ENCODE results near the gene DPP10. TPM values are rescaled to one million over a fixed set of nuclear protein-coding genes. Genes with fewer than 3 reads are reported as not detected.

The DPP10 gene
- total RNA-seq, 2 experiments from 2014 or later, result not detected

GRCh38 chr2:115574667-115575066, 1132.2 kb downstream of the DPP10 start:
- no peak for ATAC-seq (ENCODE audit: low read depth)
- Mint-ChIP-seq H3K36me3 (no peaks in the 10 kb centered on the region), H3K27ac (no peak overlapping the region), H3K4me3 (no peak overlapping the region), H3K27me3 (no peaks in the 10 kb centered on the region), H3K9me3 (peaks cover 9% of the 10 kb centered on the region), H3K4me1 (no peaks in the 10 kb centered on the region)
- no peak for DNase-seq
- POLR2A ChIA-PET, result no interaction called here

GRCh38 chr2:115580784-115581183, 1138.3 kb downstream of the DPP10 start:
- POLR2A ChIA-PET, result no interaction called here
- ATAC-seq (ENCODE audit: low read depth), result no peak
- Mint-ChIP-seq H3K9me3 (peaks cover 14% of the 10 kb centered on the region), H3K4me1 (no peaks in the 10 kb centered on the region), H3K27me3 (no peaks in the 10 kb centered on the region), H3K36me3 (no peaks in the 10 kb centered on the region), H3K4me3 (no peak overlapping the region), H3K27ac (no peak overlapping the region)
- DNase-seq, result no peak

- H3K27me3 Mint-ChIP-seq, result no peaks in the 10 kb centered on the region
- POLR2A ChIA-PET, result no interaction called here
Observed at GRCh38 chr2:115584507-115584906, 1142.1 kb downstream of the DPP10 start.

GRCh38 chr2:115596659-115597375, 1154.4 kb downstream of the DPP10 start:
- Mint-ChIP-seq H3K4me3 (no peak overlapping the region), H3K36me3 (no peaks in the 10 kb centered on the region), H3K27me3 (no peaks in the 10 kb centered on the region), H3K27ac (no peak overlapping the region), H3K9me3 (peaks cover 5% of the 10 kb centered on the region), H3K4me1 (no peaks in the 10 kb centered on the region)
- POLR2A ChIA-PET, result no interaction called here
- no peak for ATAC-seq (ENCODE audit: low read depth)
- no peak for DNase-seq

More at GRCh38 chr2:115584507-115584906, 1142.1 kb downstream of the DPP10 start:
- H3K36me3 Mint-ChIP-seq, result no peaks in the 10 kb centered on the region
- H3K9me3 Mint-ChIP-seq, result peaks cover 14% of the 10 kb centered on the region
- H3K4me3 Mint-ChIP-seq, result no peak overlapping the region
- no peak overlapping the region for H3K27ac Mint-ChIP-seq
- no peak for DNase-seq
- no peak for ATAC-seq (ENCODE audit: low read depth)
- H3K4me1 Mint-ChIP-seq, result no peaks in the 10 kb centered on the region

- Mint-ChIP-seq H3K4me3 (no peak overlapping the region), H3K27ac (no peak overlapping the region), H3K4me1 (no peaks in the 10 kb centered on the region), H3K36me3 (no peaks in the 10 kb centered on the region), H3K27me3 (no peaks in the 10 kb centered on the region), H3K9me3 (peaks cover 2% of the 10 kb centered on the region)
- POLR2A ChIA-PET, result no interaction called here
- no peak for DNase-seq
- ATAC-seq (ENCODE audit: low read depth), result no peak
Observed at GRCh38 chr2:115603285-115603684, 1160.8 kb downstream of the DPP10 start.

GRCh38 chr2:115606350-115606749, 1163.9 kb downstream of the DPP10 start:
- POLR2A ChIA-PET, result no interaction called here
- Mint-ChIP-seq H3K4me1 (no peaks in the 10 kb centered on the region), H3K27ac (no peak overlapping the region), H3K36me3 (no peaks in the 10 kb centered on the region), H3K4me3 (no peak overlapping the region), H3K27me3 (no peaks in the 10 kb centered on the region), H3K9me3 (peaks cover 6% of the 10 kb centered on the region)
- DNase-seq (no peak), ATAC-seq (ENCODE audit: low read depth) (no peak)

- Mint-ChIP-seq H3K4me1 (no peaks in the 10 kb centered on the region), H3K27me3 (no peaks in the 10 kb centered on the region), H3K27ac (no peak overlapping the region), H3K9me3 (peaks cover 8% of the 10 kb centered on the region), H3K36me3 (no peaks in the 10 kb centered on the region), H3K4me3 (no peak overlapping the region)
- POLR2A ChIA-PET, result no interaction called here
- ATAC-seq (ENCODE audit: low read depth), result no peak
- DNase-seq, result no peak
Observed at GRCh38 chr2:115609978-115610377, 1167.5 kb downstream of the DPP10 start.

- no peaks in the 10 kb centered on the region for H3K36me3 Mint-ChIP-seq
- no peaks in the 10 kb centered on the region for H3K4me1 Mint-ChIP-seq
- ATAC-seq (ENCODE audit: low read depth) (no peak), DNase-seq (no peak)
- no peak overlapping the region for H3K4me3 Mint-ChIP-seq
- POLR2A ChIA-PET, result no interaction called here
- H3K27ac Mint-ChIP-seq, result no peak overlapping the region
- peaks cover 8% of the 10 kb centered on the region for H3K9me3 Mint-ChIP-seq
- H3K27me3 Mint-ChIP-seq, result no peaks in the 10 kb centered on the region
Observed at GRCh38 chr2:115610888-115611287, 1168.4 kb downstream of the DPP10 start.

- no peak for ATAC-seq (ENCODE audit: low read depth)
- H3K27me3 Mint-ChIP-seq, result no peaks in the 10 kb centered on the region
Observed at GRCh38 chr2:115624332-115624731, 1181.9 kb downstream of the DPP10 start.

GRCh38 chr2:115634578-115634977, 1192.1 kb downstream of the DPP10 start:
- Mint-ChIP-seq H3K4me1 (no peaks in the 10 kb centered on the region), H3K36me3 (no peaks in the 10 kb centered on the region), H3K9me3 (peaks cover 16% of the 10 kb centered on the region), H3K27me3 (no peaks in the 10 kb centered on the region), H3K27ac (no peak overlapping the region), H3K4me3 (no peak overlapping the region)
- POLR2A ChIA-PET, result no interaction called here
- DNase-seq, result no peak
- no peak for ATAC-seq (ENCODE audit: low read depth)

More at GRCh38 chr2:115624332-115624731, 1181.9 kb downstream of the DPP10 start:
- Mint-ChIP-seq H3K36me3 (no peaks in the 10 kb centered on the region), H3K4me1 (no peaks in the 10 kb centered on the region), H3K9me3 (peaks cover 10% of the 10 kb centered on the region), H3K27ac (no peak overlapping the region), H3K4me3 (no peak overlapping the region)
- POLR2A ChIA-PET, result no interaction called here
- DNase-seq, result no peak

GRCh38 chr2:115635430-115635829, 1193.0 kb downstream of the DPP10 start:
- no peak overlapping the region for H3K4me3 Mint-ChIP-seq
- no peaks in the 10 kb centered on the region for H3K36me3 Mint-ChIP-seq
- no peaks in the 10 kb centered on the region for H3K27me3 Mint-ChIP-seq
- H3K4me1 Mint-ChIP-seq, result no peaks in the 10 kb centered on the region
- no peak overlapping the region for H3K27ac Mint-ChIP-seq
- no peak for ATAC-seq (ENCODE audit: low read depth)
- no peak for DNase-seq
- H3K9me3 Mint-ChIP-seq, result peaks cover 16% of the 10 kb centered on the region
- POLR2A ChIA-PET, result no interaction called here

GRCh38 chr2:115649731-115650130, 1207.3 kb downstream of the DPP10 start:
- peaks cover 10% of the 10 kb centered on the region for H3K9me3 Mint-ChIP-seq
- POLR2A ChIA-PET, result no interaction called here
- H3K4me3 Mint-ChIP-seq, result no peak overlapping the region
- H3K27ac Mint-ChIP-seq, result no peak overlapping the region
- no peaks in the 10 kb centered on the region for H3K27me3 Mint-ChIP-seq
- DNase-seq (no peak), ATAC-seq (ENCODE audit: low read depth) (no peak)
- no peaks in the 10 kb centered on the region for H3K36me3 Mint-ChIP-seq
- H3K4me1 Mint-ChIP-seq, result no peaks in the 10 kb centered on the region

GRCh38 chr2:115650827-115651226, 1208.4 kb downstream of the DPP10 start:
- ATAC-seq (ENCODE audit: low read depth), result no peak
- Mint-ChIP-seq H3K4me3 (no peak overlapping the region), H3K27me3 (no peaks in the 10 kb centered on the region), H3K9me3 (peaks cover 9% of the 10 kb centered on the region), H3K36me3 (no peaks in the 10 kb centered on the region), H3K4me1 (no peaks in the 10 kb centered on the region), H3K27ac (no peak overlapping the region)
- POLR2A ChIA-PET, result no interaction called here
- DNase-seq, result no peak

- Mint-ChIP-seq H3K36me3 (no peaks in the 10 kb centered on the region), H3K4me1 (no peaks in the 10 kb centered on the region), H3K27me3 (no peaks in the 10 kb centered on the region), H3K4me3 (no peak overlapping the region), H3K27ac (no peak overlapping the region), H3K9me3 (peaks cover 4% of the 10 kb centered on the region)
- POLR2A ChIA-PET, result no interaction called here
- DNase-seq, result no peak
- no peak for ATAC-seq (ENCODE audit: low read depth)
Observed at GRCh38 chr2:115652652-115653051, 1210.2 kb downstream of the DPP10 start.

- Mint-ChIP-seq H3K27ac (no peak overlapping the region), H3K27me3 (no peaks in the 10 kb centered on the region), H3K4me3 (no peak overlapping the region), H3K4me1 (no peaks in the 10 kb centered on the region), H3K36me3 (no peaks in the 10 kb centered on the region), H3K9me3 (peaks cover 2% of the 10 kb centered on the region)
- no peak for ATAC-seq (ENCODE audit: low read depth)
- DNase-seq, result no peak
- POLR2A ChIA-PET, result no interaction called here
Observed at GRCh38 chr2:115654362-115654761, 1211.9 kb downstream of the DPP10 start.

All from activated naive CD8-positive, alpha-beta T cell treated with anti-CD3 and anti-CD28 coated beads, Interleukin-2, amount 10 ng/mL, durations not matched to agents 7 days and 5 days (primary cell).